H1 (cell line): ENCODE results near the gene SLC44A1. TPM values are rescaled to one million over a fixed set of nuclear protein-coding genes. Genes with fewer than 3 reads are reported as not detected.

Source experiments
- CTCF ChIA-PET: fragments of 300-600 bp; sonication (Branson Sonifier 250); formaldehyde crosslinking; loops from one replicate; lab custom pipeline; 2021; ENCODE audit not compliant: partially characterized antibody; lab: Charles Lee
- POLR2A ChIA-PET: fragments of 300-600 bp; sonication (Branson Sonifier 250); formaldehyde crosslinking; loops from one replicate; lab custom pipeline; 2021; ENCODE audit warnings: inconsistent platforms; ENCODE audit not compliant: partially characterized antibody; lab: Charles Lee
- DNase-seq, 2 experiments: peaks; one replicate each; pipeline versions ENCODE4 v3.0.0 to v3.0.0-alpha.2; 2010 to 2022; ENCODE audit warnings: low spot score in 2 of 2, low read depth in 1 of 2, mixed read lengths in 1 of 2
- FAIRE-seq: peaks from 2 replicates; lab custom pipeline; 2011; peaks lifted over from hg19 to GRCh38; lab: Jason Lieb, UNC
- H2AFZ ChIP-seq: 2 replicates; pipeline ENCODE4 v1.8.1; 2012; ENCODE audit warnings: low read length, inconsistent platforms
- H2AK5ac ChIP-seq: 2 replicates; pipeline ENCODE4 v1.6.1; 2013; ENCODE audit warnings: low read depth, low read length
- H2BK120ac ChIP-seq: replicated peaks from 2 replicates; pipeline ENCODE3; 2013; ENCODE audit warnings: low read depth, low read length, inconsistent platforms
- H2BK12ac ChIP-seq: 2 replicates; pipeline ENCODE4 v1.6.1; 2013; ENCODE audit warnings: low read depth, low read length
- H2BK15ac ChIP-seq: 2 replicates; pipeline ENCODE4 v1.6.1; 2013; ENCODE audit warnings: low read length
- H2BK20ac ChIP-seq: 2 replicates; pipeline ENCODE4 v1.6.1; 2013; ENCODE audit warnings: low read length
- H2BK5ac ChIP-seq: 2 replicates; pipeline ENCODE4 v1.6.1; 2013; ENCODE audit warnings: low read depth, low read length
- H3K14ac ChIP-seq: 2 replicates; pipeline ENCODE4 v1.6.1; 2013; ENCODE audit warnings: inconsistent platforms; ENCODE audit not compliant: insufficient read length
- H3K18ac ChIP-seq: 2 replicates; pipeline ENCODE4 v1.6.1; 2013; ENCODE audit warnings: low read length; ENCODE audit errors: extremely low read depth
- H3K23ac ChIP-seq: 2 replicates; pipeline ENCODE4 v1.6.1; 2013; ENCODE audit warnings: inconsistent platforms; ENCODE audit not compliant: insufficient read length
- H3K23me2 ChIP-seq: 2 replicates; pipeline ENCODE4 v1.6.1; 2013; ENCODE audit warnings: low read depth, low read length
- H3K27ac ChIP-seq: 2 replicates; pipeline ENCODE4 v1.6.1; 2011; ENCODE audit warnings: low read depth, low read length, inconsistent platforms
- H3K27me3 ChIP-seq, 4 experiments: replicated peaks in 1 of 4; 1 replicate in 1 of 4; 2 replicates in 3 of 4; pipeline versions ENCODE4 v1.6.1 to v1.8.1; 2011 to 2013; ENCODE audit warnings: low read length in 3 of 4, mild to moderate bottlenecking in 3 of 4, inconsistent platforms in 2 of 4, mixed read lengths in 2 of 4, moderate library complexity in 1 of 4; ENCODE audit not compliant: control insufficient read depth in 3 of 4, insufficient read depth in 3 of 4; ENCODE audit errors: extremely low read depth in 1 of 4
- H3K36me3 ChIP-seq, 4 experiments: 2 replicates each; pipeline versions ENCODE4 v1.6.1 to v1.8.1; 2011 to 2013; ENCODE audit warnings: mild to moderate bottlenecking in 4 of 4, low read length in 3 of 4, moderate library complexity in 2 of 4, control low read depth in 1 of 4, inconsistent platforms in 1 of 4; ENCODE audit not compliant: insufficient read depth in 4 of 4, control insufficient read depth in 2 of 4
- H3K4ac ChIP-seq: replicated peaks from 2 replicates; pipeline ENCODE3; 2013; ENCODE audit warnings: low read length, low read depth, mixed read lengths, inconsistent platforms; ENCODE audit not compliant: insufficient read length
- H3K4me1 ChIP-seq, 4 experiments: replicated peaks in 1 of 4; 1 replicate in 1 of 4; 2 replicates in 3 of 4; pipeline versions ENCODE4 v1.6.1 to v1.8.1; 2011 to 2013; ENCODE audit warnings: low read length in 3 of 4, inconsistent platforms in 2 of 4, mixed read lengths in 1 of 4; ENCODE audit not compliant: insufficient read depth in 4 of 4, control insufficient read depth in 3 of 4
- H3K4me2 ChIP-seq, 2 experiments: 2 replicates each; pipeline versions ENCODE4 v1.6.1 to v1.8.1; 2011 to 2013; ENCODE audit warnings: low read depth in 2 of 2, low read length in 2 of 2, control low read depth in 1 of 2, inconsistent platforms in 1 of 2, mild to moderate bottlenecking in 1 of 2; ENCODE audit not compliant: insufficient read depth in 1 of 2
- H3K4me3 ChIP-seq, 4 experiments: fragments of 200-600, 300-600 bp in 1 of 4; sonication (generic), shearing (Covaris generic), sonication (Bioruptor Twin) in 1 of 4; 2 replicates each; pipeline versions ENCODE4 v1.5.1 to v1.8.1; 2011 to 2016; ENCODE audit warnings: low read length in 4 of 4, low read depth in 3 of 4, control low read depth in 2 of 4, inconsistent platforms in 2 of 4, mild to moderate bottlenecking in 2 of 4, mixed read lengths in 1 of 4, moderate library complexity in 1 of 4; ENCODE audit not compliant: insufficient read depth in 2 of 4; ENCODE audit errors: extremely low read depth in 1 of 4
- H3K56ac ChIP-seq: replicated peaks from 2 replicates; pipeline ENCODE3; 2013; ENCODE audit warnings: low read depth, mild to moderate bottlenecking, mixed read lengths, low read length, inconsistent platforms; ENCODE audit not compliant: insufficient read length
- H3K79me1 ChIP-seq: 2 replicates; pipeline ENCODE4 v1.6.1; 2013; ENCODE audit warnings: low read depth, low read length, control low read depth
- H3K79me2 ChIP-seq, 2 experiments: 2 replicates each; pipeline versions ENCODE4 v1.6.1 to v1.8.1; 2012 to 2013; ENCODE audit warnings: low read length in 2 of 2, mild to moderate bottlenecking in 2 of 2, inconsistent platforms in 1 of 2; ENCODE audit not compliant: insufficient read depth in 2 of 2, control insufficient read depth in 1 of 2
- H3K9ac ChIP-seq, 4 experiments: replicated peaks in 1 of 4; 1 replicate in 1 of 4; 2 replicates in 3 of 4; pipeline versions ENCODE4 v1.6.1 to v1.8.1; 2011 to 2013; ENCODE audit warnings: low read depth in 3 of 4, low read length in 3 of 4, control low read depth in 2 of 4, mild to moderate bottlenecking in 2 of 4, moderate library complexity in 2 of 4, inconsistent platforms in 1 of 4; ENCODE audit errors: extremely low read depth in 1 of 4
- H3K9me3 ChIP-seq, 2 experiments: 2 replicates each; pipeline versions ENCODE4 v1.6.1 to v1.8.1; 2012 to 2013; ENCODE audit warnings: mild to moderate bottlenecking in 2 of 2, moderate library complexity in 2 of 2, control low read depth in 1 of 2, inconsistent platforms in 1 of 2, low read depth in 1 of 2, low read length in 1 of 2, mixed read lengths in 1 of 2; ENCODE audit not compliant: insufficient read depth in 2 of 2
- H4K20me1 ChIP-seq, 2 experiments: replicated peaks in 1 of 2; 2 replicates each; pipeline versions ENCODE3 to v1.8.1; 2011 to 2013; ENCODE audit warnings: inconsistent platforms in 2 of 2, low read length in 2 of 2, mild to moderate bottlenecking in 1 of 2; ENCODE audit not compliant: insufficient read depth in 2 of 2, control insufficient read depth in 1 of 2
- H4K5ac ChIP-seq: 2 replicates; pipeline ENCODE4 v1.6.1; 2013; ENCODE audit warnings: low read length, low read depth, mixed read lengths, inconsistent platforms; ENCODE audit not compliant: insufficient read length
- H4K8ac ChIP-seq: 2 replicates; pipeline ENCODE4 v1.8.0; 2013; ENCODE audit warnings: mild to moderate bottlenecking, moderate library complexity, low read length, inconsistent platforms; ENCODE audit not compliant: insufficient read depth; ENCODE audit errors: extremely low read depth
- H4K91ac ChIP-seq: replicated peaks from 2 replicates; pipeline ENCODE3; 2013; ENCODE audit warnings: low read length, mixed read lengths, inconsistent platforms; ENCODE audit not compliant: insufficient read length
- ASH2L ChIP-seq: fragments of 200-600, 300-600 bp; sonication (generic); IDR thresholded peaks from one replicate; pipeline ENCODE4 v1.7.1; 2017; ENCODE audit warnings: low read length
- BRCA1 ChIP-seq: IDR thresholded peaks from 2 replicates; pipeline ENCODE4 v1.6.1; 2012; ENCODE audit warnings: low read depth, low read length, improper control_type of control experiment
- CREB1 ChIP-seq: IDR thresholded peaks from 2 replicates; pipeline ENCODE4 v1.6.1; 2012; ENCODE audit warnings: inconsistent platforms
- EGR1 ChIP-seq: IDR thresholded peaks from 2 replicates; pipeline ENCODE4 v1.6.1; 2011; ENCODE audit warnings: low read depth, low read length, borderline replicate concordance
- GABPA ChIP-seq: IDR thresholded peaks from 2 replicates; pipeline ENCODE4 v1.6.1; 2011; ENCODE audit warnings: mild to moderate bottlenecking, low read length, moderate library complexity, borderline replicate concordance; ENCODE audit not compliant: insufficient read depth
- HDAC6 ChIP-seq: IDR thresholded peaks from one replicate; pipeline ENCODE4 v1.7.1; 2012; ENCODE audit warnings: low read depth, mild to moderate bottlenecking, inconsistent platforms, low read length, moderate library complexity
- JUND ChIP-seq: IDR thresholded peaks from 2 replicates; pipeline ENCODE4 v1.6.1; 2011; ENCODE audit warnings: mild to moderate bottlenecking, improper control_type of control experiment, low read length
- POLR2AphosphoS5 ChIP-seq: IDR thresholded peaks from 2 replicates; pipeline ENCODE4 v1.6.1; 2011; ENCODE audit warnings: low read depth, low read length
- SIN3A ChIP-seq, 2 experiments: IDR thresholded peaks in 1 of 2; conservative IDR thresholded peaks in 1 of 2; 2 replicates each; pipeline ENCODE4 v1.6.1; 2011 to 2012; ENCODE audit warnings: low read length in 2 of 2, improper control_type of control experiment in 1 of 2, low read depth in 1 of 2, mild to moderate bottlenecking in 1 of 2
- SIRT6 ChIP-seq: IDR thresholded peaks from one replicate; pipeline ENCODE4 v1.7.1; 2012; ENCODE audit warnings: low read length, inconsistent platforms
- SP1 ChIP-seq: IDR thresholded peaks from 2 replicates; pipeline ENCODE4 v1.6.1; 2011; ENCODE audit warnings: low read depth, low read length
- TAF7 ChIP-seq: optimal IDR thresholded peaks from 2 replicates; pipeline ENCODE3; 2011; ENCODE audit warnings: low read depth, mild to moderate bottlenecking, inconsistent platforms, low read length, moderate library complexity, borderline replicate concordance
- YY1 ChIP-seq: IDR thresholded peaks from 2 replicates; pipeline ENCODE4 v1.6.1; 2011; ENCODE audit warnings: low read depth, mild to moderate bottlenecking, low read length
- polyA plus RNA-seq, 7 experiments: library from polyadenylated mRNA; depleted of rRNA in 3 of 7; stranded (reverse) in 5 of 7; unstranded in 2 of 7; fragments of >200 nt in 5 of 7; fragments of 200-250 nt in 2 of 7; gene quantifications; 1 replicate in 5 of 7; 2 replicates in 1 of 7; 4 replicates in 1 of 7; pipeline versions ENCODE4 v1.2.1 to v1.2.3, GENCODE V29; 2011 to 2013; ENCODE audit warnings: missing spikeins in 2 of 7, mixed read lengths in 2 of 7
- total RNA-seq: library from RNA; stranded (reverse); fragmentation: NEBNext Ultra II Directional; extraction: Animal tissue kit (Norgen Biotek cat#: 25700); gene quantifications from 2 replicates; pipeline ENCODE4 v1.2.1, GENCODE V29; 2021
- TF ChIP-seq, protein P1 (sequence below): IDR thresholded peaks from 2 replicates; pipeline ENCODE4 v1.6.1; 2012; ENCODE audit warnings: low read length, inconsistent platforms
- TF ChIP-seq, protein P2 (sequence below): IDR thresholded peaks from 2 replicates; pipeline ENCODE4 v1.6.1; 2012; ENCODE audit warnings: inconsistent platforms

The SLC44A1 gene
- total and polyA plus RNA-seq, 2 of the 8 experiments (the other 6 are each of a cell fraction or from before 2014, with no cell fraction given): 30.5 to 71.2 TPM

DNA sequence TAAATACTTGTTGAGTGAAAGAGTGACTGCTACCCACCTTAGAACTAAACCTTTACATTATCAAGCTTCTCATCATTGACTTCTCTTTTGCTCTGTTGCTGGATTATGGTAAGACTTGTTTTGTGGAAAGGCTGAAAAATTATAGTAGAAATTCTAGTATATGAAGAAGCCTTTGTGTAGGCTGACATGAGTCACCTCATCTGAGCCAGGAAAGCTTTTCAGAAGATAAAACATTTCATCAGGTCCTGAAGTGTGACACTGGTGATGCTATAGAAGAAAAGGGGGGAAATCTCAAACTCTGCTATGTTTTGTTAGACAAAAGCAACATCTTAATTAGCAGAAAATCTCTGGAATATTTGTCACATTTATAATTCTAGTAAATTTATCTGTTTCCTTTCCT, 18.4 kb upstream of the SLC44A1 start:
- Histone ChIP-seq H2AFZ (no peak overlapping the region), H3K4ac (no peak overlapping the region), H4K20me1 (no peaks in the 10 kb centered on the region), H2BK20ac (no peak overlapping the region), H2BK5ac (no peak overlapping the region), H4K5ac (no peak overlapping the region), H2AK5ac (no peak overlapping the region), H2BK15ac (no peak overlapping the region), H3K36me3 (peaks cover 0 to 14% (median 3%) of the 10 kb centered on the region in 4 experiments; a peak in 4 of 8 replicates), H3K14ac (no peak overlapping the region), H3K4me3 (no peak overlapping the region), H3K79me2 (no peaks in the 10 kb centered on the region), H3K27me3 (no peaks in the 10 kb centered on the region; a peak in 1 of 7 replicates), H2BK120ac (no peak overlapping the region), H3K9me3 (peaks cover 3 to 15% of the 10 kb centered on the region in 2 experiments; a peak in 2 of 4 replicates), H3K56ac (no peak overlapping the region), H2BK12ac (no peak overlapping the region), H3K4me1 (no peaks in the 10 kb centered on the region), H3K79me1 (no peaks in the 10 kb centered on the region), H3K18ac (no peak overlapping the region), H3K23ac (no peak overlapping the region), H3K4me2 (no peak overlapping the region), H3K23me2 (no peaks in the 10 kb centered on the region), H4K8ac (no peak overlapping the region), H3K27ac (no peak overlapping the region), H4K91ac (no peak overlapping the region), H3K9ac (no peak overlapping the region)
- no peak for FAIRE-seq
- no peak for DNase-seq
- ChIA-PET POLR2A (interaction anchor here (1.0 to 1.1 kb wide), 3 partner anchors 19 to 52 kb away, joined by 3 to 4 read pairs (median 3); partner anchors contain the start of gene SLC44A1), CTCF (no interaction called here)
- no peak for TF ChIP-seq HDAC6
- no peak for TF ChIP-seq BRCA1
- TF ChIP-seq JUND: no peak
- TF ChIP-seq TAF7: no peak
- no peak for TF ChIP-seq ASH2L
- no peak for TF ChIP-seq YY1
- TF ChIP-seq, protein P1, sequence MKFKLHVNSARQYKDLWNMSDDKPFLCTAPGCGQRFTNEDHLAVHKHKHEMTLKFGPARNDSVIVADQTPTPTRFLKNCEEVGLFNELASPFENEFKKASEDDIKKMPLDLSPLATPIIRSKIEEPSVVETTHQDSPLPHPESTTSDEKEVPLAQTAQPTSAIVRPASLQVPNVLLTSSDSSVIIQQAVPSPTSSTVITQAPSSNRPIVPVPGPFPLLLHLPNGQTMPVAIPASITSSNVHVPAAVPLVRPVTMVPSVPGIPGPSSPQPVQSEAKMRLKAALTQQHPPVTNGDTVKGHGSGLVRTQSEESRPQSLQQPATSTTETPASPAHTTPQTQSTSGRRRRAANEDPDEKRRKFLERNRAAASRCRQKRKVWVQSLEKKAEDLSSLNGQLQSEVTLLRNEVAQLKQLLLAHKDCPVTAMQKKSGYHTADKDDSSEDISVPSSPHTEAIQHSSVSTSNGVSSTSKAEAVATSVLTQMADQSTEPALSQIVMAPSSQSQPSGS: no peak
- no peak for TF ChIP-seq SP1
- no peak for TF ChIP-seq SIRT6
- TF ChIP-seq, protein P2, sequence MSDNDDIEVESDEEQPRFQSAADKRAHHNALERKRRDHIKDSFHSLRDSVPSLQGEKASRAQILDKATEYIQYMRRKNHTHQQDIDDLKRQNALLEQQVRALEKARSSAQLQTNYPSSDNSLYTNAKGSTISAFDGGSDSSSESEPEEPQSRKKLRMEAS: no peak
- no peak for TF ChIP-seq GABPA
- TF ChIP-seq SIN3A (conservative IDR thresholded peaks at IDR 0.05 in 1 of 2, IDR thresholded peaks at IDR 0.05 in 1 of 2; ENCODE audit: low read depth in 1 of 2, low read length in 2 of 2): no peak
- no peak for TF ChIP-seq POLR2AphosphoS5
- TF ChIP-seq EGR1: no peak
- no peak for TF ChIP-seq CREB1
